Neural progenitor cell (in vitro differentiated cells): ENCODE results near the gene RIPOR3. TPM values are rescaled to one million over a fixed set of nuclear protein-coding genes. Genes with fewer than 3 reads are reported as not detected.
A peak's percentile ranks its signal among the peaks of the same experiment; 100 is the strongest.

Experiments used
- DNase-seq: peaks from one replicate; pipeline ENCODE4 v3.0.0-alpha.2; 2016; ENCODE audit warnings: low spot score
- H2AFZ ChIP-seq: fragments of 200-600 bp; sonication (generic); replicated peaks from 2 replicates; pipeline ENCODE4 v1.6.1; 2016; ENCODE audit warnings: antibody characterized with exemption
- H3F3A ChIP-seq: fragments of 200-600 bp; sonication (generic); 2 replicates; pipeline ENCODE4 v1.6.1; 2016; ENCODE audit warnings: antibody characterized with exemption, low read depth
- H3K27ac ChIP-seq: fragments of 200-600 bp; sonication (generic); 2 replicates; pipeline ENCODE4 v1.5.1; 2016; ENCODE audit warnings: mild to moderate bottlenecking
- H3K27me3 ChIP-seq: fragments of 200-600 bp; sonication (generic); 2 replicates; pipeline ENCODE4 v1.6.1; 2016; ENCODE audit warnings: mild to moderate bottlenecking, moderate library complexity
- H3K36me3 ChIP-seq: fragments of 200-600 bp; sonication (generic); 2 replicates; pipeline ENCODE4 v1.5.1; 2016
- H3K4me1 ChIP-seq: fragments of 200-600 bp; sonication (generic); 2 replicates; pipeline ENCODE4 v1.6.1; 2016; ENCODE audit warnings: mixed run types
- H3K4me2 ChIP-seq: fragments of 200-600 bp; sonication (generic); 2 replicates; pipeline ENCODE4 v1.6.1; 2016
- H3K4me3 ChIP-seq: fragments of 200-600 bp; sonication (generic); 2 replicates; pipeline ENCODE4 v1.5.1; 2016
- H3K79me2 ChIP-seq: fragments of 200-600 bp; sonication (generic); 2 replicates; pipeline ENCODE4 v1.6.1; 2016; ENCODE audit warnings: low read depth
- H3K9ac ChIP-seq: fragments of 200-600 bp; sonication (generic); 2 replicates; pipeline ENCODE4 v1.6.1; 2016
- H3K9me3 ChIP-seq: fragments of 200-600 bp; sonication (generic); 2 replicates; pipeline ENCODE4 v1.5.1; 2016; ENCODE audit warnings: low read depth
- H4K20me1 ChIP-seq: fragments of 200-600 bp; sonication (generic); 2 replicates; pipeline ENCODE4 v1.6.1; 2016; ENCODE audit warnings: low read depth
- H3K27ac Mint-ChIP-seq: 3 replicates; pipeline ENCODE4 v1.8.0; 2021; ENCODE audit warnings: mixed read lengths
- H3K27me3 Mint-ChIP-seq: 2 replicates; pipeline ENCODE4 v1.8.0; 2022; ENCODE audit warnings: low read depth, mild to moderate bottlenecking, inconsistent platforms, moderate library complexity, mixed read lengths; ENCODE audit not compliant: insufficient read depth
- H3K36me3 Mint-ChIP-seq: 3 replicates; pipeline ENCODE4 v1.8.0; 2021; ENCODE audit warnings: mixed read lengths
- H3K4me1 Mint-ChIP-seq: 3 replicates; pipeline ENCODE4 v1.8.0; 2021; ENCODE audit warnings: mixed read lengths
- H3K4me3 Mint-ChIP-seq: 3 replicates; pipeline ENCODE4 v1.8.0; 2021; ENCODE audit warnings: mild to moderate bottlenecking, moderate library complexity, mixed read lengths
- H3K9me3 Mint-ChIP-seq: 3 replicates; pipeline ENCODE4 v1.8.0; 2020; ENCODE audit warnings: mixed read lengths
- EZH2 ChIP-seq: fragments of 200-600 bp; sonication (generic); IDR thresholded peaks from 2 replicates; pipeline ENCODE4 v1.6.1; 2017; ENCODE audit warnings: antibody characterized with exemption, mild to moderate bottlenecking, moderate library complexity
- EZH2phosphoT487 ChIP-seq: fragments of 200-600 bp; sonication (generic); IDR thresholded peaks from 2 replicates; pipeline ENCODE4 v1.6.1; 2017; ENCODE audit warnings: antibody characterized with exemption
- total RNA-seq: library from RNA; depleted of rRNA; stranded (reverse); fragments of >200 nt; gene quantifications from 2 replicates; pipeline ENCODE4 v1.2.3, GENCODE V29; 2015; ENCODE audit warnings: low replicate concordance
- TF ChIP-seq, protein P1 (sequence below): fragments of 200-600 bp; sonication (generic); IDR thresholded peaks from 2 replicates; pipeline ENCODE4 v1.5.1; 2017; ENCODE audit warnings: antibody characterized with exemption, mild to moderate bottlenecking

The RIPOR3 gene
- total RNA-seq, 1 donor from 2014 or later, result 1.2 TPM

DNA sequence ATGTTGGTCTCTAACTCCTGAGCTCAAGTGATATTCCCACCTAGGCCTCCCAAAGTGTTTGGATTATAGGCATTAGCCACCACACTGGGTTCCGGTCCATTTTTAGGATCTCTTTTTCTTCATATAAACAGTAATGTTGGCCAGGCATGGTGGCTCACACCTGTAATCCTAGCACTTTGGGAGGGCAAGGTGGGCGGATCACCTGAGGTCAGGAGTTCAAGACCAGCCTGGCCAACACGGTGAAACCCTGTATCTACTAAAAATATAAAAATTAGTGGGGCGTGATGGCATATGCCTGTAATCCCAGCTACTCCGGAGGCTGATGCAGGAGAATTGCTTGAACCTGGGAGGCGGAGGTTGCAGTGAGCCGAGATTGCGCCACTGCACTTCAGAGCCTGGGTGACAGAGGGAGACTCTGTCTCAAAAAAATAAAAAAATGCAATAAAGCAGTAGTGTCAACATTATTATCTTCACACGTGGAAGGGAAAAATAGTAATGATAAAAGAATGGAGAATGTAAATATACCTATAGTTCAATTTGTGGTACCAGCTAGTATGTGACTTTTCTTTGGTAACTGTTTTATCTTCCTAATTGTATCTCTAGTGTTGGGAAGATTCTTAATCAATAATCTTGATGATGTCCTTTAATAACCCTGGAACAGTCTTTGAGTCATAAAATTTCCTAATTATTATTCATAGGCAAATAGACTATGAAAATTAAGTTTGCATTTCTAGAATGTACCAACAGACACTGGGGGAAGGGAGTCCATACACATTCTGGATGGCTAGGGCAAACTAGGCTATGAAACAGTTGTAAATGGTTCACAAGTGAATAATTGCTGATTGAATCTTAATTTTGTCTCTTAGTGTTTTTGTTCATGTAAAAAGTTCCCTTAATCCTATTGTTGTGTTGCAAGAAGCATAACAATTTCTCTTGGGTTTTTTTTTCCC lies 43.7 kb upstream of the RIPOR3 start:
- Mint-ChIP-seq H3K4me1 (peaks cover 31% of the 10 kb centered on the region), H3K27me3 (no peaks in the 10 kb centered on the region), H3K9me3 (no peaks in the 10 kb centered on the region), H3K4me3 (no peak overlapping the region), H3K27ac (no peak overlapping the region), H3K36me3 (peaks cover 6% of the 10 kb centered on the region)
- TF ChIP-seq EZH2phosphoT487 (no peak), EZH2 (no peak)
- TF ChIP-seq, protein P1, sequence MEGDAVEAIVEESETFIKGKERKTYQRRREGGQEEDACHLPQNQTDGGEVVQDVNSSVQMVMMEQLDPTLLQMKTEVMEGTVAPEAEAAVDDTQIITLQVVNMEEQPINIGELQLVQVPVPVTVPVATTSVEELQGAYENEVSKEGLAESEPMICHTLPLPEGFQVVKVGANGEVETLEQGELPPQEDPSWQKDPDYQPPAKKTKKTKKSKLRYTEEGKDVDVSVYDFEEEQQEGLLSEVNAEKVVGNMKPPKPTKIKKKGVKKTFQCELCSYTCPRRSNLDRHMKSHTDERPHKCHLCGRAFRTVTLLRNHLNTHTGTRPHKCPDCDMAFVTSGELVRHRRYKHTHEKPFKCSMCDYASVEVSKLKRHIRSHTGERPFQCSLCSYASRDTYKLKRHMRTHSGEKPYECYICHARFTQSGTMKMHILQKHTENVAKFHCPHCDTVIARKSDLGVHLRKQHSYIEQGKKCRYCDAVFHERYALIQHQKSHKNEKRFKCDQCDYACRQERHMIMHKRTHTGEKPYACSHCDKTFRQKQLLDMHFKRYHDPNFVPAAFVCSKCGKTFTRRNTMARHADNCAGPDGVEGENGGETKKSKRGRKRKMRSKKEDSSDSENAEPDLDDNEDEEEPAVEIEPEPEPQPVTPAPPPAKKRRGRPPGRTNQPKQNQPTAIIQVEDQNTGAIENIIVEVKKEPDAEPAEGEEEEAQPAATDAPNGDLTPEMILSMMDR, result no peak
- Histone ChIP-seq H3K4me1 (peaks cover 51% of the 10 kb centered on the region), H3K4me3 (no peak overlapping the region), H3F3A (peaks cover 54% of the 10 kb centered on the region), H3K9ac (no peak overlapping the region), H3K4me2 (no peak overlapping the region), H3K9me3 (no peaks in the 10 kb centered on the region), H4K20me1 (peaks cover 79% of the 10 kb centered on the region), H2AFZ (no peak overlapping the region), H3K36me3 (peaks cover 12% of the 10 kb centered on the region), H3K79me2 (peaks cover 86% of the 10 kb centered on the region), H3K27ac (no peak overlapping the region), H3K27me3 (no peaks in the 10 kb centered on the region)
- DNase-seq, result no peak

DNA sequence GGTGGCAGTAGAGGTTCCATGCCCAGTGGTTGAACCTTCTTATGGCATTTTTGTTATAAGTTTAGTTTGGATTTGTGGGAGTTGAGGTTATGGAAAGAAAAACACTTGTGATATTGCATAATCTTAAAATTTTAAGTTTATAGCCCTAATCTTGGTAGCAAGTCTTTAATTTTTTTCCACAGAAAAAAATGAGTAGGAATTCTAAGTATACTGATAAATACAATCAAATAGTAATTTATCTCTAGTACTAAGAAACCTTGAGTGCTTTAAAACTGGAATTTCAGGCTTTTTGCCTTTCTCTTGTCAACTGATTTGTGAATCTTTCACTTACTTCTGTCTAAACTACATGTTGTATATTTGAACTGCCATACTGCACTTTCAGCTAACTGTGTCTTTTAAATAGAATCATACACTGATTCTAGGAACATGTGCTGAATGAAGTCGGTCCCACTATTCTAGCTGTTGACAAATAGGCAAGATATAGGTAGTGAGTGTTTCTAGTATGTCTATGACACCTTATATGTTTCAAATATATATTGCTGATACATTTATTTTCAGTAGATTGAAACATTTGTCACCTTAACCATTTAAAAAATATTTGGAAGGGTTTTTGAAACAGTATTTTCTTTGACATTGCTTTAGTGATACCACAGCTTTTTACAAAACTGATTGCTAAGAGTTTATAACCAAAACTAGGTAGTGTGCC lies 42.5 kb upstream of the RIPOR3 start:
- no peak overlapping the region for H3K27ac Mint-ChIP-seq

DNA sequence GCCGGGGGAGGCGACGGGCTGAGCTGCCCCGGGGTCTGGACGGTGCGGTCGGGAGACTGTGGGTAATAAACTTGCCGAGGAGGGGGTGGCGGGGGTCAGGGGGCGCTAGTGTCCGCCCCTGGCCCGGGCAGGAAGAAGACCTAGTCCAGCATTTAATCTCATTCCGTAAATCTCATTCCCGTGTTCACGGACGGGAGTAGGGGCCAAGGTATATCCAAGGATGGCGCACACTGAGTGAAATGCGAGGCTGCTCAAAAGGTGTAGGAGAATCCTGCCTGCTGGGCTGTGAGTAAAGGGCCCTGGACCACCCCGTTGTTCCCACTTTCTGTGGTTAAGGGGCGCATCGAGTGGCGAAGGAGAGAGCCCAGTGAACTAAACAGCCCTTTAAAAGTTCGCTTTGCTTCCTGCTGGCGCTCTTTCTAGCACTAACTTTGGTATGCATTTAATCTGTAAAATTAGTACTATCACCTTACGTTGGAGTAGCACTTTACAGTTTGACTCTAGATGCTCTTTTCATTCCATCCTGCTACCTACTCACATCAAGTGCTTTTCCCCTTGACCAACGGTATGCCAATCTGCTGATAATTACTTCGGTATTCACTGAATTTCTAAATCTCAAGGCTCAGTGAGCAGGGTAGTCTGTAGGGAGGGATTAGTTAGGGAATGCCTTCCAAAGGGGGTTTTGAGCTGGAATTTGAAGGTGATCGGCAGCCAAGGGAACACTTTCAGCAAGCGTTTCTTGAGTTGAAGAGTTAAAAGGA lies 40.8 kb upstream of the RIPOR3 start:
- no peaks in the 10 kb centered on the region for H3K36me3 Mint-ChIP-seq
- H3K9ac ChIP-seq, result peak overlapping the region; percentile 73
- TF ChIP-seq, protein P1, result no peak
- no peak for TF ChIP-seq EZH2
- no peak for TF ChIP-seq EZH2phosphoT487
- no peaks in the 10 kb centered on the region for H3K9me3 Mint-ChIP-seq
- peaks cover 55% of the 10 kb centered on the region for H4K20me1 ChIP-seq
- no peak overlapping the region for H2AFZ ChIP-seq
- H3F3A ChIP-seq, result peaks cover 51% of the 10 kb centered on the region
- peak overlapping the region; percentile 96 for H3K4me3 ChIP-seq
- peaks cover 57% of the 10 kb centered on the region for H3K79me2 ChIP-seq
- no peaks in the 10 kb centered on the region for H3K9me3 ChIP-seq
- no peaks in the 10 kb centered on the region for H3K27me3 ChIP-seq
- peaks cover 28% of the 10 kb centered on the region for H3K4me1 ChIP-seq
- no peaks in the 10 kb centered on the region for H3K27me3 Mint-ChIP-seq
- peak; percentile 85 for DNase-seq
- H3K4me1 Mint-ChIP-seq, result peaks cover 36% of the 10 kb centered on the region
- H3K36me3 ChIP-seq, result no peaks in the 10 kb centered on the region
- H3K27ac Mint-ChIP-seq, result peak overlapping the region; percentile 79
- H3K4me3 Mint-ChIP-seq, result peak overlapping the region; percentile 91
- H3K27ac ChIP-seq, result peak overlapping the region; percentile 93
- H3K4me2 ChIP-seq, result peak overlapping the region; percentile 95

More for the DNA sequence above, 42.5 kb upstream of the RIPOR3 start:
- peaks cover 45% of the 10 kb centered on the region for H3K4me1 ChIP-seq
- H3K27me3 ChIP-seq, result no peaks in the 10 kb centered on the region
- H3F3A ChIP-seq, result peaks cover 57% of the 10 kb centered on the region
- no peak overlapping the region for H3K9ac ChIP-seq
- no peak for DNase-seq
- peak overlapping the region; percentile 96 for H3K4me3 ChIP-seq
- TF ChIP-seq EZH2phosphoT487 (no peak), EZH2 (no peak)
- TF ChIP-seq, protein P1, result no peak
- H3K4me3 Mint-ChIP-seq, result peak overlapping the region; percentile 91
- no peak overlapping the region for H2AFZ ChIP-seq
- H3K36me3 Mint-ChIP-seq, result no peaks in the 10 kb centered on the region
- no peaks in the 10 kb centered on the region for H3K9me3 ChIP-seq
- H3K27ac ChIP-seq, result no peak overlapping the region
- peak overlapping the region; percentile 95 for H3K4me2 ChIP-seq
- H4K20me1 ChIP-seq, result peaks cover 69% of the 10 kb centered on the region
- peaks cover 9% of the 10 kb centered on the region for H3K36me3 ChIP-seq
- H3K9me3 Mint-ChIP-seq, result no peaks in the 10 kb centered on the region
- peaks cover 74% of the 10 kb centered on the region for H3K79me2 ChIP-seq
- peaks cover 35% of the 10 kb centered on the region for H3K4me1 Mint-ChIP-seq
- H3K27me3 Mint-ChIP-seq, result no peaks in the 10 kb centered on the region
